Amygdala (tissue), 56 donors: ENCODE measurements around the gene MAN1B1.
A peak's percentile ranks its signal among the peaks of the same experiment; 100 is the strongest.

Experiments
- DNase-seq, 56 donors: peaks; one replicate each; lab custom pipeline; 2025; lab: John Stamatoyannopoulos, UW

Gene MAN1B1

DNA sequence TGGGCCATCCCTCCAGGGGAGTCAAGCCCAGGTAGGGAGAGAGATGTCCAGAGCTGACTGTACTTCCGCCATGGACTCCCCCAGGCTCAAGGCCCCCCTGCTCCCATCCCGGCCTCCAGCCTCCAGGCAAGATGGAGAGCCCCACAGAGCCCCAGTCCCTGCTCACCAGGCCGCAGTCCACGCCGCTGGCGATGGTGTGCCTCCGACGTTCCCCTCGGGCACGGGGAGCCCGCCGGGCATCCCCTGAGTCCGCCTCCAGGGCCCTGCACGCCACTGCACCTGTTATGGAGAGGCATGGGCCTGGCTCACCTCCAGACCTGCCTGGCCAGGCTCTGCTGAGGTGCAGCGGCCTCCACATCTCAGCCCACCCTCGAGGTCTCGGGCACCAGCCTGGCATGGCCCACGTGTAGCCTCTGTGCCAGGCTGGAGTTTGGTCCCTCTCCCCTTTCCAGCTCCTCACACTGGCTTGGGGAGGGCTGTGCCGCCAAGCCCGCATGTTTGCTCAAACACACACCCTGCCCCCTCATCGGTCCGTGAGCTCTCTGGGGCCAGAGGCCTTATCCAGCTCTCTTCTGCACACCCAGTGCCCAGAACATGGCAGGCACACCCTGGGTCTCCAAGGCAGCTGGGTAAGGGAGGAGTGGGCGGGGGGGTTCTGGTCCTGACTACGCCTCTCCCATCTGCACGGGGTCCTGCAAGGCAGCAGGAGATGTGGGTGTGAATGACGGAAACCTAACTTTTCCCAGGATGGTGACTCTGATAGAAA, 20.5 kb upstream of the MAN1B1 start:
- DNase-seq, result no peak

- DNase-seq, result peak in 49 of 56 donors; percentile 20 to 88 (median 56)
Observed at GRCh38 chr9:137067860-137068538, 18.8 kb upstream of the MAN1B1 start.

GRCh38 chr9:137068539-137069507, 18.0 kb upstream of the MAN1B1 start:
- DNase-seq, result peak in 1 of 56 donors; percentile 14

DNA sequence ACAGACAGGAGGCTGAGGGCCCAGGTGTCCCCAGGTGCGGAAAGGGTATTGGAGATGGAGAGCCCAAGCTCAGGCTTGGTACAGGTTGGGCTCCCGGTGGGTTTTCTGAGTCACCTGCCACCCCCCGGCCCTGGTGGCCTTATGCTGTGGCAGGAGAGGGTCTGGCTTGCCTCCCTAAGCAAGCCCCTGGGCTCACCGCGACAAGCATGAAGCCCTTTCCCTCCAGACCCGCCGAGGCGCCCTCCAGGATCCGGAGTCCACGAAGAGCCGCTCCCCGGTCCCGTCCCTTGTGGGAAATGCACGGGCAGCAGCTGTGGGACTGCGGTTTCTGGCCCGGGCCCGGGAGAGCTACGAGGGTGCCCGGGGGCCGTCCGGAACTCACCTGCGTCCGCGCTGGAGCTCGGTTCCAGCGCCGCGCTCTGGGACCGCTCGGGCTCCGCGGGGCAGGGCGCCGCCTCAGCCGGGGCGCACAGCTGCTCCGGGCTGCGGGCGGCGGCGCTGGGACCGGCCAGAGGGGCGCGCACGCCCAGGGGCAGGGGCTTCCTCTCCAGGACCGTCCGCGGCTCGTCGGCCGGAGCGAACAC, 17.2 kb upstream of the MAN1B1 start:
- DNase-seq, result no peak

DNA sequence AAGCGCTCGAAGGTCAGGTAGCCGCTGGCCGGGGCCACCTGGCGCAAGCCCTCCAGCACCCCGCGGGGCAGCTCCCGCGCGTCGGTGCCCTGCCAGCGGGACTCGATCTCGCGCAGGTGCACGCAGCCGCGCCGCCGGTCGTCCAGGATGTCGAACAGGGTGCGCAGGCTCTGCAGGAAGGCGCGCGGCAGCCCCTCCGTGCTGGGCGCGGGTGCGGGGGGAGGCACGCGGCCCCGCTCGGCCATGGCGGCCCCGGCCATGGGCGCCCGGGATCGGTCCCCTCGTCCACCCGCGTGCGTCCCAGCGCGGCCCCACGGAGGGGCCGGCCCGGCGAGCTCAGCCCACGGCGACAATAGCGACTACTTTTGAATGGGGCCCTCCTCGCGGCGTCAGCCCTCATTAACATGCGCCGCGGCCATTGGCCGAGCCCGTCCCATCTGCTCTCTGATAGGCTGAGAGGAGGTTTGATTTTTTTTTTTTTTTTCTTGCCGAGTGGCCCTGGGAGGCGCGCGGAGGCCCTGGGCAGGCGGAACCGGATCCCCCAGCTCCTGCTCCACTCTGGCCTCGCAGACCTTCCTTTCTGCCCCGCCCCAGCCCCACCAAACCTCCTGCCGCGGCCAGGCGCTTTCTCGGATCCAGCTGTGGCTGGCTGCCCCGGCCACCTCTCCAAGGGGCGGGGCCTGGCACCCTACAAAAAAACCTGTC, 16.4 kb upstream of the MAN1B1 start, which contains the start of gene SAPCD2:
SAPCD2 (minus strand) TSS at position 357 of the 705 bp plus-strand sequence; CDS start at position 260, 97 bp downstream.
- DNase-seq, result peak in 55 of 56 donors; percentile 46 to 91 (median 75)

- peak in 55 of 56 donors; percentile 25 to 95 (median 79) for DNase-seq
Observed at GRCh38 chr9:137070906-137071275, 15.9 kb upstream of the MAN1B1 start.

DNA sequence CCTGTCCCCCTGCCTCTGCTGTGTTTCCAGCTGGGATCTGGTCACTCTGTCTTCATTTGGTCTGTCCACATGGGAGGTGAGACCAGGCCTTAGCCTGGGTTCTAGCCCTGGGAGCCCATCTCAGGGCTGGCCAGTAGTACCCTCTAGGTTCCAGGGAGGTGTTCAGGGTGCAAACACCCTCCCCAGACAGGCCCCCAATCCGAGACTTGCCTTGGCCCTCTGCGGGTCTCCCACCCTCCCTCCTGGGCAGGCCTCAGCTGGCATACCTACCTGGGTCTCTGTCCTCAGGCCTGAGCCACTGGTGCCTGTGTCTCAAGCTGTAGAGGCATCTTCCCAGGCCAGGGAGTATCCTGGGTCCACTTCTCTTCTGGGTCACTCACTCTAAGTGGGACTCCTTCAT, 15.5 kb upstream of the MAN1B1 start:
- no peak for DNase-seq

DNA sequence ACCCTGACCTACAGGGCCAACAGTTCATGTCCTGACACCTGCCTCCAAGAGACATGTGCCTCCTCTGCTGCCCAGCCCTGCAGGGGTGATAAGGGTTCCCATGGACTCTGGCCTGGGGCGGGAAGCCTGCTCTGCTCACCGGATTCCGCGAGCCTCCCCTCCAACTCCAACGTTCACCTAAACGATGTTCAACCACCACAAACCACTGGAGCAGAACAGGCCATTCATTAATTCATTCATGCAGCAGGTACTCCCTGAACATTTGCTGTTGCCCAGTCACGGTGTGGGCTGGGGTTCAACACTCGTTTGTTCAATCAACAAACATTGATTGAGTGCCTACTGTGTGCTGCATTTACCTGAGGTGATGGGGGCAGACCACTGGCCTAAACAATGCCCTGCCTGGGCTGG, 12.8 kb upstream of the MAN1B1 start:
- no peak for DNase-seq

GRCh38 chr9:137074657-137075274, 12.0 kb upstream of the MAN1B1 start:
- no peak for DNase-seq

GRCh38 chr9:137075275-137075775, 11.5 kb upstream of the MAN1B1 start:
- DNase-seq, result no peak

- DNase-seq, result peak in 1 of 56 donors; percentile 56
Observed at GRCh38 chr9:137076636-137077009, 10.2 kb upstream of the MAN1B1 start.

DNA sequence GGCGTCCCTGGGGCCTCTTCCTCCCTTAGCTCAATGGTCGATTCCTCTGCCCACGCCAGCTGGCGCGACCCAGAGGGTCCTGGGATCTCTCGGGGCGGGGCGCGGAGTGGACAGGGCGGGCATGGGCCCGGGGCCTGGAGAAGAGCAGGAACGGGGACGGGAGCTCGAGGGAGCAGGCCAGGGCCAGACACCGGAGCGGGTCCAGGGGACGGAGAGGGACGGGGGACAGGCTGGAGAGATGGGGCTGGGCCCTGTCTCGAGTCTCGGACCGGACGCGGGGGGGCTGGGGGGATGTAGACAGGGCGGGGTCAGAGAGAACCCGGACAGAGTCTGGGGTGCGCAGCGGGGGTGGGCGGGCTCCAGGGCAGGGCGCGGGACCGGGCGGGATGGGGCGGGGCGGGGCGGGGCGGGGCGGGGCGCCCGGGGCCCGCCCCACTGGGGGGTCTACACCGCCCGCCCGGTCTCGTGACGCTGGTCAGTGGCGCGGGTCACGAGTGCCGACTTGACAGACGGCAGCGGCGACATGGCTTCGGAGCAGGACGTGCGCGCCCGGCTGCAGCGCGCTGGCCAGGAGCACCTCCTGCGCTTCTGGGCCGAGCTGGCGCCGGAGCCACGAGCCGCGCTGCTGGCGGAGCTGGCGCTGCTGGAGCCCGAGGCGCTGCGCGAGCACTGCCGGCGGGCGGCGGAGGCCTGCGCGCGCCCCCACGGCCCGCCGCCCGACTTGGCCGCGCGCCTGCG, 9.6 kb upstream of the MAN1B1 start, which contains the start of gene UAP1L1:
UAP1L1 (plus strand) TSS at position 508 of the 738 bp plus-strand sequence; CDS start at position 524, 16 bp downstream.
- peak in 53 of 56 donors; percentile 21 to 97 (median 74) for DNase-seq

DNA sequence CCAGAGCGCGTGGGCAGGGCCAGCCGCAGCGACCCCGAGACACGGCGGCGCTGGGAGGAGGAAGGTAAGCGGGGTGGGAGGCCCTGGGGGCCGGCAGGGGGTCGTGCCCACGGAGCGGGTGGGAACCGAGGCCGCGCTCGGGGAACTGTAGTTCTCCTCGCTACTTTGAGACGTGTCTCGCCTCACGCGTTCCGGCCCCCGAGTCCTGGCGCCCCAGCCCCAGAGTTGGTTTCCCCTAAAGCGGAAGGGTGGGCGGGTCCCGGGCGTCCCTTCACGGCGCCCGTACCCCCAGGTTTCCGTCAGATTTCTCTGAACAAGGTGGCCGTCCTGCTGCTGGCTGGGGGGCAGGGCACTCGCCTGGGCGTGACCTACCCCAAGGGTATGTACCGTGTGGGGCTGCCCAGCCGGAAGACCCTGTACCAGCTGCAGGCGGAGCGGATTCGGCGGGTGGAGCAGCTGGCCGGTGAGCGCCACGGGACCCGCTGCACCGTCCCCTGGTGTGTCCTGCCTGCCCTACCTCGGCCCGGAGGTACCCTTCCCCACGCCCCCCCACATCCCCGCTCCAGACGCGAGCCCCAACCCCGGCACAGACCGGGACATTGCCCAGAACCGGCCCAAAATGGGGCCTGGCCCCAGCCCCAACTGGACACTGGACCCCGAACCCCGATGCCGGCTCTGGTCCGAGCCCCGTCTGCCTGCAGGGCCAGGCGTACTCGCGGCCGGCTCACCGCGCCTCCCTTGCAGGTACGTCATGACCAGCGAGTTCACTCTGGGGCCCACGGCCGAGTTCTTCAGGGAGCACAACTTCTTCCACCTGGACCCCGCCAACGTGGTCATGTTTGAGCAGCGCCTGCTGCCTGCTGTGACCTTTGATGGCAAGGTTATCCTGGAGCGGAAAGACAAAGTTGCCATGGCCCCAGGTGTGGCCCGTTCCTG, 8.8 kb upstream of the MAN1B1 start:
- no peak for DNase-seq

DNA sequence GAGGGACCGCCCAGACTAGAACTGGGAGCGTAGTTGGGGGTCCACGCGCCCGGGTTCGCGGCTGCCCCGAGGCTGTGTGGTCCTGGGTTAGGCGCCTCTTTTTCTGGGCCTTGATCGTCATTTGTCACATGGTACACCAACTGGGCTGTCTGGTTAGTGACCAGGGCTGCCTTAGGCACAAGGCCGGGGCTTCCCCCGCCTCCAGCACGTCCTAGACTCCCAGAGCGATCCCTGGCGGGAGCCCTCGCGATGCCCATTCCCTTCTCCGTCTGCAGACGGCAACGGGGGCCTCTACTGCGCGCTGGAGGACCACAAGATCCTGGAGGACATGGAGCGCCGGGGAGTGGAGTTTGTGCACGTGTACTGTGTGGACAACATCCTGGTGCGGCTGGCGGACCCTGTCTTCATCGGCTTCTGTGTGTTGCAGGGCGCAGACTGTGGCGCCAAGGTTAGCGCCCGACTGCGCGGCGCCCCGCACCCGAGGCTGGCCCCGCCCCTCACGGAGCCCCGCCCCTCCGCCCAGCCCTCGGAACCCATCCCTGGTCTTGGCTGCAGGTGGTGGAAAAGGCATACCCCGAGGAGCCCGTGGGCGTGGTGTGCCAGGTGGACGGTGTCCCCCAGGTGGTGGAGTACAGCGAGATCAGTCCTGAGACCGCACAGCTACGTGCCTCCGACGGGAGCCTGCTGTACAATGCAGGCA, 7.9 kb upstream of the MAN1B1 start:
- DNase-seq, result no peak

- DNase-seq, result no peak
Observed at GRCh38 chr9:137079401-137079787, 7.4 kb upstream of the MAN1B1 start.
